H1 (cell line): ENCODE data around the gene DYRK2. TPM values are rescaled to one million over a fixed set of nuclear protein-coding genes. Genes with fewer than 3 reads are reported as not detected.

Source experiments
- CBX8 ChIP-seq: fragments of 300-800, 300-1000 bp; sonication (generic); IDR thresholded peaks from 2 replicates; pipeline ENCODE4 v1.7.1; 2016; ENCODE audit warnings: low read depth, low read length, borderline replicate concordance
- CEBPB ChIP-seq: IDR thresholded peaks from 2 replicates; pipeline ENCODE4 v1.6.1; 2012; ENCODE audit warnings: low read depth, low read length
- CHD2 ChIP-seq: IDR thresholded peaks from 2 replicates; pipeline ENCODE4 v1.6.1; 2012; ENCODE audit warnings: low read length, improper control_type of control experiment
- EP300 ChIP-seq, 2 experiments: IDR thresholded peaks; 1 replicate in 1 of 2; 2 replicates in 1 of 2; pipeline ENCODE4 v1.6.1; 2011 to 2012; ENCODE audit warnings: low read depth in 2 of 2, low read length in 2 of 2, mild to moderate bottlenecking in 2 of 2, borderline replicate concordance in 1 of 2, inconsistent platforms in 1 of 2, moderate library complexity in 1 of 2
- FOSL1 ChIP-seq: IDR thresholded peaks from 2 replicates; pipeline ENCODE4 v1.6.1; 2011; ENCODE audit warnings: mild to moderate bottlenecking, low read depth, low read length, moderate library complexity; ENCODE audit not compliant: insufficient read depth
- HDAC6 ChIP-seq: IDR thresholded peaks from one replicate; pipeline ENCODE4 v1.7.1; 2012; ENCODE audit warnings: low read depth, mild to moderate bottlenecking, inconsistent platforms, low read length, moderate library complexity
- NANOG ChIP-seq: IDR thresholded peaks from 2 replicates; pipeline ENCODE4 v1.6.1; 2011; ENCODE audit warnings: low read length, low read depth, mild to moderate bottlenecking, inconsistent platforms; ENCODE audit not compliant: insufficient read depth, poor library complexity, severe bottlenecking
- SP4 ChIP-seq: IDR thresholded peaks from 2 replicates; pipeline ENCODE4 v1.6.1; 2012; ENCODE audit warnings: low read length, inconsistent platforms
- TCF12 ChIP-seq: IDR thresholded peaks from 2 replicates; pipeline ENCODE4 v1.6.1; 2011; ENCODE audit warnings: low read depth, mild to moderate bottlenecking, low read length
- YY1 ChIP-seq: IDR thresholded peaks from 2 replicates; pipeline ENCODE4 v1.6.1; 2011; ENCODE audit warnings: low read depth, mild to moderate bottlenecking, low read length
- polyA plus RNA-seq, 7 experiments: library from polyadenylated mRNA; depleted of rRNA in 3 of 7; stranded (reverse) in 5 of 7; unstranded in 2 of 7; fragments of >200 nt in 5 of 7; fragments of 200-250 nt in 2 of 7; gene quantifications; 1 replicate in 5 of 7; 2 replicates in 1 of 7; 4 replicates in 1 of 7; pipeline versions ENCODE4 v1.2.1 to v1.2.3, GENCODE V29; 2011 to 2013; ENCODE audit warnings: missing spikeins in 2 of 7, mixed read lengths in 2 of 7
- total RNA-seq: library from RNA; stranded (reverse); fragmentation: NEBNext Ultra II Directional; extraction: Animal tissue kit (Norgen Biotek cat#: 25700); gene quantifications from 2 replicates; pipeline ENCODE4 v1.2.1, GENCODE V29; 2021

Gene DYRK2
- total and polyA plus RNA-seq, 2 of the 8 experiments (the other 6 are each of a cell fraction or from before 2014, with no cell fraction given) = 11.2 to 31.6 TPM

DNA sequence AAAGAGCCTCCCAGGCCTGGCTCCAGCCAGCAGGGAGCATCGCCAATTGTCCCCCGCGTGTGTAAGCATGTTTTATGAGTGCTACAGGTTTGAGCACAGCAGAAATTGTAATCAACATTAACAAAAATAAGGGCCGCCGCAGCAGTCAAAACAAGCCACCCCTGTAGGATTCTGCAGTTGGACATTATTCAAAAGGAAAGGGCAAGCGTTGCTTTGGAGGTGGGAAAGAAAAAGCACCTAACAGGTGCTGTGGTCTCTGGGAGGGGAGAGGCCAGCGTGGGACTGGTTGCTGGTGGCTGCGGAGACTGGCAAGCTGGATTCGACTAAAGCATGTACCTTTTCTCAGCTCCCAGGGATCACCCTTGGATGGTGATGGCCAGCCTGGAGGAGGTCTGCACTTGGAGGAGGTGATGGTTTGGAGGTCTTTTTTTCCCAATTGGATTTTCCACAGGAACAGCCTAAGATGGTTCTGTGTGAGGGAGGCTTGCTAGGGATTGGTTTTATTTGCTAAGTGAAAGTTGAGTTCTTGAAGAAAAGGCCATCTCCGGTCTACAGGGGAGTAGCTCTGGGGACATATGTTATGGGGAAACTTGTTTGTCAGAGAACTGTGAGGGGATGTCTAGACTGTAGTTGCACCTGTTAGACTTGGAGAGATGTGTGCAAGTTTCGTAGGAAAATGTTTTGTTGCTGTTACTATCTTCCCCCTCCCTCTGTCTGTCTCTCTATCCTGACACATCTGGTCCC is 2.0 kb downstream of the DYRK2 start (continued):
- TF ChIP-seq EP300 (IDR thresholded peaks at IDR 0.05; ENCODE audit: borderline replicate concordance in 1 of 2, low read depth in 2 of 2, low read length in 2 of 2) (no peak), NANOG (no peak), FOSL1 (no peak), CEBPB (no peak), TCF12 (no peak), YY1 (no peak), HDAC6 (no peak), SP4 (no peak), CHD2 (no peak), CBX8 (no peak)
